Stimulated activated naive CD4-positive, alpha-beta T cell (primary cell): ENCODE results near the gene USF3.
A peak's percentile ranks its signal among the peaks of the same experiment; 100 is the strongest.

Experiments used
- DNase-seq, 6 experiments: peaks; one replicate each; lab custom pipeline; 2025; lab: John Stamatoyannopoulos, UW

USF3 gene, protein sequence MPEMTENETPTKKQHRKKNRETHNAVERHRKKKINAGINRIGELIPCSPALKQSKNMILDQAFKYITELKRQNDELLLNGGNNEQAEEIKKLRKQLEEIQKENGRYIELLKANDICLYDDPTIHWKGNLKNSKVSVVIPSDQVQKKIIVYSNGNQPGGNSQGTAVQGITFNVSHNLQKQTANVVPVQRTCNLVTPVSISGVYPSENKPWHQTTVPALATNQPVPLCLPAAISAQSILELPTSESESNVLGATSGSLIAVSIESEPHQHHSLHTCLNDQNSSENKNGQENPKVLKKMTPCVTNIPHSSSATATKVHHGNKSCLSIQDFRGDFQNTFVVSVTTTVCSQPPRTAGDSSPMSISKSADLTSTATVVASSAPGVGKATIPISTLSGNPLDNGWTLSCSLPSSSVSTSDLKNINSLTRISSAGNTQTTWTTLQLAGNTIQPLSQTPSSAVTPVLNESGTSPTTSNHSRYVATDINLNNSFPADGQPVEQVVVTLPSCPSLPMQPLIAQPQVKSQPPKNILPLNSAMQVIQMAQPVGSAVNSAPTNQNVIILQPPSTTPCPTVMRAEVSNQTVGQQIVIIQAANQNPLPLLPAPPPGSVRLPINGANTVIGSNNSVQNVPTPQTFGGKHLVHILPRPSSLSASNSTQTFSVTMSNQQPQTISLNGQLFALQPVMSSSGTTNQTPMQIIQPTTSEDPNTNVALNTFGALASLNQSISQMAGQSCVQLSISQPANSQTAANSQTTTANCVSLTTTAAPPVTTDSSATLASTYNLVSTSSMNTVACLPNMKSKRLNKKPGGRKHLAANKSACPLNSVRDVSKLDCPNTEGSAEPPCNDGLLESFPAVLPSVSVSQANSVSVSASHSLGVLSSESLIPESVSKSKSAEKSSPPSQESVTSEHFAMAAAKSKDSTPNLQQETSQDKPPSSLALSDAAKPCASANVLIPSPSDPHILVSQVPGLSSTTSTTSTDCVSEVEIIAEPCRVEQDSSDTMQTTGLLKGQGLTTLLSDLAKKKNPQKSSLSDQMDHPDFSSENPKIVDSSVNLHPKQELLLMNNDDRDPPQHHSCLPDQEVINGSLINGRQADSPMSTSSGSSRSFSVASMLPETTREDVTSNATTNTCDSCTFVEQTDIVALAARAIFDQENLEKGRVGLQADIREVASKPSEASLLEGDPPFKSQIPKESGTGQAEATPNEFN (N-terminal part only)

DNA sequence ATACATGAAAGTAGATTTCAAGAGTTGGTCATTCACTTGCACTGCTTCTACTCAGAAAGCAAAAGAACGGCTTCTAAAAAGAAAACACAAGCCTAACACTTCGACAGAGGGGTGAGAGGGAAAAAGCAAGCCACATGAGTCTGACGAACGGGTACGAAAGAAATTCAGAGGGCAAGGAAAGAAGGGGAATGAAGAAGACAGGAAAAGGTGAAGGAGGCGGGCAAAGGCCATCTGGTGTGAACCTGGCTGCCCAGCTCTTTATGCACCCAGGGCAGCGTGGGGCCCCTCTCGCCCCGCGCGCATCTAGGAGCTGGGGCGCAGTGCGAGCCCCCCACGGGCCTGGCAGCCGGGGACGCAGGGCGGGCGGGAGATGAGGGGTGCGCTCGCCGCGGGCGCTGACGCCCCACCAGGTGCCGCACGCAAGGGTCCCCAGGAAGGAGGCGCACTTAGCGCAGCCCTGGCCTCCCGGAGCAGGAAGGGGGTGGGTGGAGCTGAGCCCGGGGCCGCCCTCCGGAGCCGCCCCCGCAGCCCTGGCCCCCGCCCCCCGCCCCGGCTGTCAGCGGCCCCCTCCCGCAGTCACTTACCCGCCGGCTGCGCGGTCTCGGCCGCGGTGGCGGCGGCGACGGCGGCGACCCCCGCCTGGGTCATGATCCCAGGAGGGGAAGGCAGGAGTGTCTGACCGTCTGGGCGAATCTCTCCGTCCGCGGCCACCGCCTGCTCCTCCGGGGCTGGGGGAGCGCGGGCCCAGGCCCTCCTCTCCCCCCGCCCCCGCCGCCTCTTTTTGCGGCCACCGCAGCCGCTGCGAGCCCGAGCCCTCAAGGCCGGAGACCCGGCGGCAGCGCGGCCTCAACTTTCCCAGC lies at the start of gene USF3:
USF3 (minus strand) TSS at position 857 of the 860 bp plus-strand sequence. CDS start 21,764 bp downstream, outside the sequence.
- DNase-seq = peak; percentile 74 to 87 (median 83)

DNA sequence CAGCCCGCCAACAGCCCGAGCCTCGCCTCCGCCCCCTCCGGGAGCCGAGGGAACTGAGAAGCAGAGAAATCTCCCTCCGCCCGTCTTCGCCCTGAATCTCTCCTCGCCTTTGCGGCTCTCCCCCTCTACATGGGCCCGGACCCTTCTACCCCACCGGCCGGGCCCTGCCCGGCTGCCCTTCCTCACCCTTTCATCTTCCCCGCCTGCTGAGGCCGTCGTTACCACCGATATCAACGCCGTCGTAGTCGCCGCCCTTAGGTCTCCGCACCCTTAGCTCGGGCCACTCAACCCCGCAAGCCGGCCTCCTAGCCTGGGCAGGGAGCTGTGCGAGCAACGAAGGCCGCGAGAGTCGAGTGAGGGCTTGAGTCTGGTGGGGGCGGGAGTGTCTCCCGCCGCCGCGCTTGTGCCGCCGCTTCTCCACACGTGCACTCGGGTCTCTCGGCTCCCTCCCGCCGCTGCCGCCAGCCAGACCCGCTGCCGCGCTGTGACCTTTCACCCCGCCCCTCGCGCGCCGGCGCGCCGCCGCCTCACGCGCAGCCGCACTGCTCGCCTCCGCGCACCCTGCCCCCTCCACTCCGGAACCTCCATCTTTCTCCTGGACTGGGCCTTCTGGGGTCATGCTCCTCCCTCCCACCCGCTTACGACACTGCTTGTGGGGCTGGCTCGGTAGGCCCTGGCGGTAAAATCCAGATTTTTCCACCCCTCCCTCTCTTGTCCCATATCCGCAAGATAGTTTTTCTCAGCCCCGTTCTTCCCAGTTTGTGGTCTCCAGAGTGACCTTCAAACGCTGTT lies 49.5 kb upstream of the USF3 start, which contains the start of gene NAA50:
NAA50 (minus strand) TSS at position 494 of the 792 bp plus-strand sequence; CDS start at position 194, 300 bp downstream.
- peak; percentile 86 to 95 (median 92) for DNase-seq

DNA sequence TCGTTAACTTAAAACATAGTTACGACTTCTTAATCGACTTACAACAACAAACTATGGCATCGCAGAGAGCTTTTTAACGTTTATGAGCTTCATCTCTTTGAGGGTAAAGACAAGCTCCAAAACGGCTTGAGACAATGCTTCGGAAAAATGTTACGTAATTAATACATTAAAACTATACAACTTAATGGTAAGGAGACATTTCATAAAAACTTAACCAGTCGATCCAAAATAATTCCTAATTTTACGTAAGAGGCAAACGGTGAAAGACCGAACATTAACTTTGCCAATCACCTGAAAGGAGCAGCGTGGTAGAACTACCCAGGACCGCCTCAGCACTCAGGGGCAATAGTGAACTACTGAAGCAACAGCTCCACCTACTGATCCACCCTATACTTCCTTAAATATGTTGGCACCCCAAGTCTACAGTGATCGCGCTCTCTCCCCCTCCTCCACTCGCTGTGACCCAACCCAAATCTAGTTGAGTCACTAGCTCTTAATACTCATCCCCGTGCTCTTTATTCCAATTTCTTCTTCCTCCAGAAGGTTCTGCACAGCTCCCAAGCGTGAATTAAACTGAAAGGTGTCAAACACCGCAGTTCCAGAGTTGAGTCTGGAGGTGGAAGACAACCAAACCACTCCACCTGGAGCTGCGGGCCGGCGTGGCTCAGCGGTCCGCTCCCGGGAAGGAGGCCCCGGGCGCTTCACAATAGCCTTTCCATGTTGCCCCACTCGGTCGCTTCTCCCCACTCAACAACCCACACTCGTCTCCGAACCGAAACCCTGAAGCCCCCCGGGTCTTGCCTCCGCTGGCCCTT lies 48.7 kb upstream of the USF3 start:
- DNase-seq = peak; percentile 65 to 83 (median 76)

DNA sequence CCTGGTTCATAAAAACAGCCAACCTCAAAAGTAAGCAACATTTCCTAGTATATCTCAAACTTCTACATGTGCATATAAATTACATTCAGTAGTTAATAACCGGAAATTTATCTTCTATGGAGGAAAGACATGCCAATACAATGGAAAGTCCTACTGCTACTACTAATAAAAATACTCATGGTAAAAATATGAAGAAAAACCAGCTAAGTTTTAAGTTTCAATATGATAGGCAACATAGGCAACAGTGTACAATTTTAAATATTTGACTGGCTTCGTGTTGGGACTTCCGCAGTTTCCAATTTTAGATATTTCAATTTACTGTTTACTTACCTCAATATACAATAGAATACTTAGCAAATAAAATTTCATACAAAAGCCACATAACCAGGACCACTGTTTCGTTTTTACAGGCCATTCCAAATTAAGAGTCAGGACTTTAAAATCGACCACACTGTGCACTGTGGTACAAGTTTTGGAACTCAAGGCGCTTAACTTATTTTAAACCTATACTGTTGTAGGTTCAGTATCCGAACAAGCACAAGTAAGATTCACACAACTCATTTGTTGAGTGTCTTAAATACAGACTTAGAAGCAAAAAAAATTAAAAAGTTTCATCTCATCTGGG lies 46.7 kb upstream of the USF3 start:
- DNase-seq = no peak

DNA sequence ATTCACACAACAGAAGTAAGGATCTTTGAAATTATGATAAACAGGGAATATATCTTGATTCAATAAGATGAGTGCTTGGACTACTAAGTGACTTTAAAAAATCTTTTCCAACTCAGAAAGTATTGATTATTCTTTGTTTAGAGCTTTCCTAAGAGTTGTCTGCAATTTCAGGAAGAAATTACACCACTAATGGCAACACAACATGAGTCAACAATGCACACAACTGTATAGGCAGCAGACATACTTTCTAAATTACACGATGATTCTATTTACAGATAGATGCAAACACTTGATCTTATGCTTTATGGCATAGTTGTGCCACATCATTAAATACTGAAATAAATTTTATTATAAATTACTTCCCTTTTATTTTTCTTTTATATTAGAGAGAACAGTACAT lies 45.2 kb upstream of the USF3 start:
- no peak for DNase-seq

DNA sequence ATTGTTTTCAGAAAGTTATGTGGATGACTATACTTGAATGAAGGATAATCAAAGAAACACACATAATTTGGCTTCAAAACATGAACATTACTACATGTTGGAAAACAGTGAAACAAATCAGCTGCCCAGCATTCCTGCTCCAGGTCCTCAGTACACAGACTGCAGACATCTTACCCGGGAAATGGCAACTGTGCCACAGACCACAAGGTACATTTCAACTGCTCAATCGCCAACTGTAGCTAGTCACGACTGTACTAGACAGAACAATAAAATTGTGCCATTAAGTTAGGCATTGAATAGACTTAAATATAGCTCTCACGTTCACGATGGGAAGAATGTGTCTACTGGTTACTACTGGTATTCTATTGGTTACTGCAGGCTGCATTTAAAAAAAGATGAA lies 44.6 kb upstream of the USF3 start:
- DNase-seq = no peak

DNA sequence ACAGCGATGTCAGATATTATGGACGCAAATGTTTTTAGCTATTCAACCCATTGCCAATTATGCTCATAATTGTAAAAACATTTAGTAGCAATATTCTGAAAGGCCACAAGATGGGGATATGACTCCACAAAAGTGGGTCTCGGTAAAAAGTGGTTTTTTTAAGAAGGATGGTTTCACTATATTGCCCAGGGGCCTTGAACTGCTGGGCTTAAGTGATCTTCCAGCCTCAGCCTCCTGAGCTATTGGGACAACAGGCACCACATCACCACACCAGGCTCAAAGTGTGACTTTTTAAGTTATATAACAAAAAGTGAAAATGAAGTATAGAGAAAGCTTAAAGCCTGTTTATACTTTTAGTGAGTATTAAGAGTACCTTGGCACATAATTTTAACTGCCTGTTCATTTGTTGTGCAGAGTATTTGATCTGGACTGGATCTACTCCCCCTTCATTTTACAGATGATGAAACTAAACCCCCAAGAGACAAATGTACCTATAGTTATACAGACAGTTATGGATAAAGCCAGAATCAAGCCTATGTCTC lies 40.2 kb upstream of the USF3 start:
- DNase-seq = peak in 4 of 6 experiments; percentile 2 to 76 (median 58)

DNA sequence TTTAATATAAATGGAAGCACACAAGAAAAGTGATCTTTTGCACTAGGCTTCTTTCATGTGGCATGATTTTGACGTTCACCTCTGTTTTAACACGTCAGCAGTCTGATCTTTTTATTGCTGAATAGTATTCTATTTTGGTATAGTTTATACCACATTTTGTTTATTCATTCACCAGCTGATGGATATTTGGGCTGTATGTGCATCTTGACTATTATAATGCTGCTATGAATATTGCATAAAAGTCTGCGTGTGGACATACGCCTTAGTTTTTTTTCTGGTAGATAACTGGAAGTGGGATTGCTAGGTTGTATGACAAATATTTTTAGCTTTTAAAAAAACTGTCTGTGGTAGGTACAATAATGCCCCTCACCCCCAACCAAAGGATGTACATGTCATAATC lies 35.3 kb upstream of the USF3 start:
- DNase-seq = no peak

DNA sequence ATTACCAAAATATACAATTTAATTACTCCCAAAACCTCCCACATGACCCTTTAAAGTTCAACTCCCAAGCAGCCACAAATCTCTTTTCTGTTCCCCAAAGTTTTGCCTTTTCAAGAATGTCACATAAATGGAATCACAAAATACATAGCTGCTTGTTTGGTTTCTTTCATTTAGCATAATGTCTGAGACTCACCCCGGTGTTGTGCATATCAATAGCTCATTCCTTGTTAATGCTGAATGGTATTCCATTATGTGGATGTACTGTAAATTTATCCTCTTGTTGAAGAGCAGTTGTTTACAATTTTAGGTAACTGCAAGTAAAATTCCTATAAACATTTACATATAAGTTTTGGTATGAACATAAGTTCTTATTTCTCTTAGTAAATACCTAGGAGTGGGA lies 34.1 kb upstream of the USF3 start:
- no peak for DNase-seq

DNA sequence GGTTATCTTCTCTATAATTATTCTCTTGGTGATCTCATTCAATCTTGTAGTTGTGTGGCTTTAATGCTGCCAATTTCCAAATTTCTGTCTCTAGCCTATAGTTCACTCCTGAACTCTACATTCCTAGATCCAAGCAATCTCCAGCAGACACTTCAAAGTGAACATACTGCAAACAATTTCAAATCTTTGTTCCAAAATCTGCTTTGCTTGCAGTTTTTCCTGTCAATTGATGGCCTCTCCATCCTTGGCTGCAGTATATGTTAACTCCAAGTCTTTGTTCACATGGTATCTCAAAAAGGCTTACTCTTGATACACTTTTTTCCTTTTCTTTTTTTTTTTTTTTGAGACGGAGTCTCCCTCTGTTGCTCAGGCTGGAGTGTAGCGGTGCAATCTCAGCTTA lies 32.2 kb upstream of the USF3 start:
- no peak for DNase-seq

DNA sequence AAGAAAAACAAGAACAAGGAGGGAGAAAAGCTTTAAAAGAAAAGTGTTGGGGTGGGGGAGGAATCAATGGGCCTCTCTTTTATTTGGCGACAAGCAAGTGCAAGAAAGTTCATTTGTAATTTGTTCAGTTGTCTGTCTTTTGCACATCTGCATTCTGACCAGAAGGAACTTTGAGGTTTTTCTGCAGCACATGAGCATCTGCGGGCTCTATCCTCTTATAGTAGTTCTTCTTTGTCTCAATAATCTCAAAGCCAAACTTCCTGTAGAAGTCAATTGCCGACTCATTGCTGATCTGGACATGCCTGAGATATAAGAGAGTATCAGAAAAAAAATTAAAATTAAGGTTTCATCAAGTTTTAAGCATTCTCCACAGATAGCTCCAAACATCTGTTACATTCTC lies 25.2 kb upstream of the USF3 start:
- no peak for DNase-seq

DNA sequence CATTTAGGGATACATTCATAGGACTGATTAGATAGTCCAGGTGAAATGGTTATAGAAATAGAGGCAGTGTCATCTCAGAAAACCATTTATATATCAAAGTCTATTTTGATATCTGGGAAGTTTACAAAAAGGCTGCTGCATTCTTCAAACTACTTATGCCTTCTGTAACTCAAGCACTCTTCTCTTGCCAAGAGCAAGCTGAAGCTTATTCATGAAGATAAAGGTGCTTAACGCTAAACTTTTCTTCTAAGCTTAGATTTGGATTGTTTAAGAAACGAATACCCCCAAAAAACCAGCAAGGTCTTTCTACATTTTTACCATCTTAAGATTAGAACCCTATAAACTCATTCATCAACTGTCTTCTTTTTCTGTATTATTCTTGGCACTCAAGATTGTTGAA lies 23.3 kb upstream of the USF3 start:
- DNase-seq = no peak

DNA sequence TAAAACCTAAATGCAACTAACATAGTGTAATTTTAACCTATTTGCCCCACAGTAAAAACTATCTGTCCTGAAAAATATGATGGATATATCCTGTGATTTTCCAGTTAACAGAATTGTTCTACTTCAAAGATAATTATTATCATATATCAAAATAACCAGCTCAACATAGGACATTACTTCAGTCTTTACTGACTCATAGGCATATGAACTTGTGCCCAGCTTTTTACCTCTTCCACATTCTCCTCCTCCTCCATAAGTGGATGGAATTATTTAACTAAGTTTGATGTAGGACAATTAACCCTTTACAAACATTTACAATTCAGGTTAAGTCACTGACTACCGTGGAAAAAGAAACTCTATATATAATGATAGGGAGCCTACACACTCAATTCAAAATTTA lies 22.9 kb upstream of the USF3 start:
- no peak for DNase-seq

DNA sequence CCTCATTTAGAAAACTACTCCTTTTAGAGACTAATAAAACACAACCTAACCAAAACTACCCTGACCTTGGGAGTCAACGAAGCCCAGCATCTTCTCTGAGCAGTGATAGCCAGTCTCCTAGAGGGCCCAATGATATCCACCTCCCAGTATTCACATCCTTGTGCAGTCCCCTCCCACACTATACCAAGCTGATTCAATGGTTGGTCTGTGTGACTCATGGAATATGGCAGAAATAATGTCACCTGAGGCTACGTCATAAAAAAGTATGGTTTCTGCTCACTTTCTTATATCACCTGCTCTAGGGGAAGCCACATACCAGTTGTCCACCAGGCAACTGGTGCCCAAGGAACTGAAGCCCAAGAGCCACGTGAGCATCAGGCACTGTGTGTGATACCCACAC lies 21.4 kb upstream of the USF3 start:
- no peak for DNase-seq

DNA sequence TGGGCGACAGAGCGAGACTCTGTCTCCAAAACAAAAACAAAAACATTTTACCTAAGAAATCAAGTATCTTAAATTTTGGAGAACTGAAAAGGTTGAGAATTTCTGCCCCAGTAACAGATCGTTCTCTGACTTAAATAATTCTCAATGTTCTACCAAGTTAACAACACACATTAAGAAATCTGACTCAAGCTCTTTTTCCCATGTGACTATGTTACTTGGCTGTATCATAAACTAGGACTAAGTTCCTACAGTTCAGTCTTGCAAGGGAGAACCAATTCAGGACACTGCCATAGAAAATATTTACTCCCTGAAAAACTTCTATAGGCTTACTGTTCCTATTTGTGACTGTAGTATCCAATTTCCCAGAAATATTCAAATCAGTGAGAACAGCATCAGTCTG lies 20.9 kb upstream of the USF3 start:
- no peak for DNase-seq

DNA sequence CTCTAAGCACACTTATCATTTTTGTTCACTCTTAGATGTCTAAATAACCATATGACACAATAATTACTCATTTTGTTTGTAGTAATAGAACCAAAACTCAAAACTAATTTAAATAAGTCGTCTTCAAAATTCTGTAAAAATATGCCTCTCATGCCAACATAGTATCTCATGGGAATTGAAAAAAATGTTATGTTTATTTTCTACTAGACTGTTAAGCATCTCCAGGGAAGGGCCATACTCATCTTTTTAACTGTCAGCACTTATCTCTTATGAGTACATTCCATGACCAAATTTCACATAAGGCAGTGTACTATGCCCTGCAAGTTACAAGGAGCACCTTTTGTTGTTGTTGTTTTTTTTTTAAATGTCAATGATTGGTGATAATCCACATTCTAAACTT lies 18.3 kb upstream of the USF3 start:
- DNase-seq = no peak

DNA sequence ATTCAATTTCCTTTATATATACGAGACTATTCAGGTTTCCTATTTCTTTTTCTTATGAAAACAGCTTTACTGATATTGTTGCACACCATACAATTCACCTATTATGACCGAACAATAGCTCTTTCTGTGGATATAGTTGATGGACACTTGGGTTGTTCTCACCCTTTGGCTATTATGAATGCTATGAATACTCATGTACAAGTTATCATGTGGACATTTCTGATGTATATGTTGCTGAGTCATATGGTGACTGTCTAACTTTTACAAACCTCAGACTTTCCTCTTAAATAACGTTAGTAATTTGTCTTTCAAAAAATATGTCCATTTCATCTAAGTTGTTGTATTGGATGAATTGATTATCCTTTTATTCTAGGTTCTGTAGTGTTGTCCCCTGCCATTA lies 15.7 kb upstream of the USF3 start:
- no peak for DNase-seq

DNA sequence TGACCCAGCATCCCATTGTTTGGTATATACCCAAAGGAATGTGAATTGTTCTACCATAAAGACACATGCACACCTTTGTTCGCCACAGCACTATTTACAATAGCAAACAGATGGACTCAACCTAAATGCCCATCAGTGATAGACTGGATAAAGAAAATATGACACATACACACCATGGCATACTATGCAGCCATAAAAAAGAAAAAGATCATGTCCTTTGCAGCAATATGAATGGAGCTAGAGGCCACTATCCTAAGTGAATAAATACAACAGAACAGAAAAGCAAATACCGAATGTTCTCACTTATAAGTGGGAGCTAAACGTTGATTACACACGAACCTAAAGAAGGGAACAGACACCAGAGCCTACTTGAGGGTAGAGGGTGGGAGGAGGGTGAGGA lies 11.4 kb upstream of the USF3 start:
- no peak for DNase-seq

DNA sequence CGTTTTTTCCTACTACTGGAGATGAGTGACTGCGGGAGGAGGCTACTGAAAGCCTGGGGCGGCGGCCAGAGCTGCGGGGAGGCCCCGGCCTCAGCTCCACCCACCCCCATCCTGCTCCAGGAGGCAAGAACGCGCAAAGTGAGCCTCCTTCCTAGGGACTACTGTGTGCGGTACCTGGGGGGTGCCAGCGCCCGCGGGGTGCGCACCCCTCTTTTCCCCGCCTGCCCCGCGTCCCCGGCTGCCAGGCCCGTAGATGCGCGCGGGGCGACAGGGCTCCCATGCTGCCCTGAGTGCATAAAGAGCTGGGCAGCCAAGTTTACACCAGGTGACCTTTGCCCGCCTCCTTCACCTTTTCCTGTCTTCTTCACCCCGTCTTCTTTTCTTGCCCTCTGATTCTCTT lies 2.5 kb upstream of the USF3 start:
- DNase-seq = peak in 3 of 6 experiments; percentile 8 to 29 (median 18)
